ENCODE measurements around the gene RASA1. TPM values are rescaled to one million over a fixed set of nuclear protein-coding genes. Genes with fewer than 3 reads are reported as not detected.

RASA1 gene
- total and polyA plus RNA-seq, 9 donors = 19.6 to 33.9 (median 30.2) TPM

DNA sequence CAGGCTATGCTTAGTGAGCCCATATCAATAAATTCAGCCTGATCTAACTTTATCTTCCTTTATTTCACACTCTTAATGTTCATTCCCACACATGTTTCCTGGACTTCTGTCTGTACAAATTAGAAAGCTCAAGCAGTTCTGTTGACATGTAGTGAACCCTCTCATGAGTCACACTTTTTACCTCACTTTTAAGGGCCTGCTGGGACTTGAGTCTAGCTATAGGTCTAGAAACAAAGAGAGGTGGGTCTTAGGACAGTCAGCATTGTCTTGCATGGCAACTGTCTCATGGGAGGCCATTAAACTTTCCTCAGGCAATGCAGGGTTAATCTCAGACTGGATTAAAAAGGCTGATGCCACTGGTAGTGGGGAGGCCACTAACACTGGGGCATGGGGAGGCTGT is 153.6 kb downstream of the RASA1 start:
- intact Hi-C loops (cut with DNase I) = no loop called here
- Histone ChIP-seq H3K4me3 (no peak overlapping the region), H3K4me1 (ENCODE audit: insufficient read depth) (no peaks in the 10 kb centered on the region), H3K36me3 (no peaks in the 10 kb centered on the region), H3K9me3 (no peaks in the 10 kb centered on the region), H3K27ac (no peak overlapping the region), H3K27me3 (no peaks in the 10 kb centered on the region)
- no peak for DNase-seq
- TF ChIP-seq EP300 (IDR thresholded peaks at IDR 0.05) (no peak), POLR2A (IDR thresholded peaks at IDR 0.05) (no peak)
- TF ChIP-seq, protein P1, sequence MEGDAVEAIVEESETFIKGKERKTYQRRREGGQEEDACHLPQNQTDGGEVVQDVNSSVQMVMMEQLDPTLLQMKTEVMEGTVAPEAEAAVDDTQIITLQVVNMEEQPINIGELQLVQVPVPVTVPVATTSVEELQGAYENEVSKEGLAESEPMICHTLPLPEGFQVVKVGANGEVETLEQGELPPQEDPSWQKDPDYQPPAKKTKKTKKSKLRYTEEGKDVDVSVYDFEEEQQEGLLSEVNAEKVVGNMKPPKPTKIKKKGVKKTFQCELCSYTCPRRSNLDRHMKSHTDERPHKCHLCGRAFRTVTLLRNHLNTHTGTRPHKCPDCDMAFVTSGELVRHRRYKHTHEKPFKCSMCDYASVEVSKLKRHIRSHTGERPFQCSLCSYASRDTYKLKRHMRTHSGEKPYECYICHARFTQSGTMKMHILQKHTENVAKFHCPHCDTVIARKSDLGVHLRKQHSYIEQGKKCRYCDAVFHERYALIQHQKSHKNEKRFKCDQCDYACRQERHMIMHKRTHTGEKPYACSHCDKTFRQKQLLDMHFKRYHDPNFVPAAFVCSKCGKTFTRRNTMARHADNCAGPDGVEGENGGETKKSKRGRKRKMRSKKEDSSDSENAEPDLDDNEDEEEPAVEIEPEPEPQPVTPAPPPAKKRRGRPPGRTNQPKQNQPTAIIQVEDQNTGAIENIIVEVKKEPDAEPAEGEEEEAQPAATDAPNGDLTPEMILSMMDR (IDR thresholded peaks at IDR 0.05) = no peak

DNA sequence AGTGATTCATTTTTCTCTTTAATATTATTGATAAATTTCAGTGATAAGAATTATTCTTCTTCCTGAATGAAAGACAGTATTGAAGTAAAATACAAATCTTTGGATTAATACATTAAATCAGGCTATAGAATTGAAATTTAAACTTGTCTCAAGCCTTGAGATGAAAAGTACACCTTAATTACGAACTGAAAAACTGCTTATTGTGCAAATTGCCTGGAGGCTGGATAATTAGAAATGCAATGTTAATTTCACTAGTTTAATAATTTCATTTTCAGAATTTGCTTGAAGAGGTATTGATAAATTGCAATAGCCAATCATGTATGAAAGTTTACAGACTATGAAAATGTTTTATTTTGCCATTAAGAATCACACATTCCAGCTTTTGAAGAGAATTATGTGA is 156.1 kb downstream of the RASA1 start:
- no peaks in the 10 kb centered on the region for H3K27me3 ChIP-seq
- no peaks in the 10 kb centered on the region for H3K9me3 ChIP-seq
- intact Hi-C loops (cut with DNase I) = no loop called here
- no peak overlapping the region for H3K27ac ChIP-seq
- no peak for DNase-seq
- H3K4me3 ChIP-seq = no peak overlapping the region
- 65 to 83% (median 70%) methylated on average over 1 of the region's 1 CpG for WGBS, 3 donors
- TF ChIP-seq EP300 (IDR thresholded peaks at IDR 0.05) (no peak), POLR2A (IDR thresholded peaks at IDR 0.05) (no peak)
- TF ChIP-seq, protein P1 (IDR thresholded peaks at IDR 0.05) = no peak
- H3K4me1 ChIP-seq (ENCODE audit: insufficient read depth) = no peaks in the 10 kb centered on the region
- no peaks in the 10 kb centered on the region for H3K36me3 ChIP-seq

DNA sequence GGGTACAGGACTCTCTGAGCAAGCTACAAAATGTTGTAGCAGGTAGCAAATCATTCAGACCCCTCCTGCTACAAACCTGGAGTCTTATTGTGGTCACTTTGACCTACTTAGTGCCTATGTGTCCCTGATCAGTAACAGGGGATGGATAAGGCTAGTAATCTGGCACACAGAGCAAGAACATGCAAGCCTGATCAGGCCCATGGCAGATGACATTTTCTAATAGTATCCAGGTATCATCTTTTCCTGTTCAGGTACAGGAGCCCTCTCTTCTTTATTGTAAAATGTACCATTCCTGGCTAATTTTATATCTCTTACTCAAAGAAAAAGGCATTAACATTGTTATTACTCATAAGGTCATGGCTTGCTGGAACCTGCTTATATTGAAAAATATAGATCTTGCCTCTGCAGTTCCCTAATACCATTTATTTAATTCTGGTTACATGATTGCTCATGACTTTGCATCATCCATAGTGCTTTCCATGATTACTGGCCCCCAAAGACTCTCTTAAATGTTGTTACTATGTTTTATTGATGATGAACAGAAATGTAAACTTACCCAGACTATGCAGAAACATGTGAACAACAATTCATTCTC is 163.3 kb downstream of the RASA1 start:
- no peak for DNase-seq
- Histone ChIP-seq H3K4me1 (ENCODE audit: insufficient read depth) (no peaks in the 10 kb centered on the region), H3K27me3 (no peaks in the 10 kb centered on the region), H3K9me3 (no peaks in the 10 kb centered on the region), H3K27ac (no peak overlapping the region), H3K36me3 (no peaks in the 10 kb centered on the region), H3K4me3 (no peak overlapping the region)
- intact Hi-C loops (cut with DNase I) = no loop called here
- no peak for TF ChIP-seq POLR2A (IDR thresholded peaks at IDR 0.05)

DNA sequence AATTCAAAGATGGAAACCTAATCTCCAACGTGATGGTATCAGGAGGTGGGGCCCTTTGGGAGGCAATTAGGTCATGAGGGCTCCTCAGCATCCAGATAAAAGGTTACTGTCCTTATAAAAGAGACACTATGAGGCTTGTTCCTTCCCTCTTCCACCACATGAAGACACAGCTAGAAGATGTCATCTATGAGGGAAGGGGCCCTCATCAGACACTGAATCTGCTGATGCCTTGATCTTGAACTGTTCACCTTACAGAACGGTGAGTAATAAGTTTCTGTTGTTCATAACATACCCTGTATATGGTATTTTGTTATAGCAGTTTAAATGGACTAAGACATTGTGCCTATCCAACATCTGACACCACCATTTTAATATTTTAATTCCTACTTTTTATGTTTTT is 164.8 kb downstream of the RASA1 start:
- H3K27ac ChIP-seq = no peak overlapping the region
- no peaks in the 10 kb centered on the region for H3K27me3 ChIP-seq
- no peak for DNase-seq
- no peak overlapping the region for H3K4me3 ChIP-seq
- TF ChIP-seq EP300 (IDR thresholded peaks at IDR 0.05) (no peak), POLR2A (IDR thresholded peaks at IDR 0.05) (no peak)
- TF ChIP-seq, protein P1 (IDR thresholded peaks at IDR 0.05) = no peak
- WGBS, 3 donors = 38 to 63% (median 44%) methylated on average over 2 of the region's 2 CpGs
- no peaks in the 10 kb centered on the region for H3K9me3 ChIP-seq
- intact Hi-C loops (cut with DNase I) = no loop called here
- no peaks in the 10 kb centered on the region for H3K4me1 ChIP-seq (ENCODE audit: insufficient read depth)
- no peaks in the 10 kb centered on the region for H3K36me3 ChIP-seq

DNA sequence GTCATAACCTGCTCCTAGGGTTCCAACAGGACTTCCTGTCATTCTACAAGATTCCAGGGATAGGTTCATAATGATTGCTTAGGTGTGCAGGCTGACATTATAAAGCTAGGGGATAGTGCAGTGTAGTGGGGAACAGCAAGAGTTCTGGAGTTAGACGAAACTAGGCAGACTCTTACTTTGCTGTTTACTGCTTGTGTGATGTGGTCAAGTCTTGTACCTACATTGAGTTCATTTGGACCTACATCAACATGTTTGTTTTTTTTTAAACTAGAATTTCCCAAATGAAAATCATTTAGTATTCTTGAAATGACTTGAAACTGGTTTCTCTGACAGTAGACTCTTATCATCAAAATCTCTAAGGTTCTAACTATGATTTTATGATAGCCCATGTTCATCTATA is 166.3 kb downstream of the RASA1 start:
- Histone ChIP-seq H3K4me1 (ENCODE audit: insufficient read depth) (no peaks in the 10 kb centered on the region), H3K4me3 (no peak overlapping the region), H3K9me3 (no peaks in the 10 kb centered on the region), H3K27me3 (no peaks in the 10 kb centered on the region), H3K36me3 (no peaks in the 10 kb centered on the region), H3K27ac (no peak overlapping the region)
- no peak for DNase-seq
- intact Hi-C loops (cut with DNase I) = no loop called here
- TF ChIP-seq, protein P1 (IDR thresholded peaks at IDR 0.05) = no peak
- TF ChIP-seq EP300 (IDR thresholded peaks at IDR 0.05) (no peak), POLR2A (IDR thresholded peaks at IDR 0.05) (no peak)
- WGBS, 3 donors = 67 to 78% (median 73%) methylated on average over 1 of the region's 1 CpG

Data from ovary (tissue), 9 donors.